CD4-positive, alpha-beta memory T cell (primary cell): ENCODE data around the gene SYNPO. TPM values are rescaled to one million over a fixed set of nuclear protein-coding genes. Genes with fewer than 3 reads are reported as not detected.

Experiments used
- CTCF ChIA-PET: fragments of 350-600 bp; sonication (Branson Sonifier 250); formaldehyde crosslinking; loops from one replicate; lab custom pipeline; 2021; ENCODE audit warnings: inconsistent platforms; ENCODE audit not compliant: partially characterized antibody; lab: Charles Lee
- POLR2A ChIA-PET: fragments of 350-600 bp; sonication (Branson Sonifier 250); formaldehyde crosslinking; loops from one replicate; lab custom pipeline; 2021; ENCODE audit not compliant: partially characterized antibody; lab: Charles Lee
- DNase-seq, 5 donors: peaks; one replicate each; pipeline versions ENCODE4 v3.0.0 to v3.0.0-alpha.2; 2020 to 2022; ENCODE audit warnings: mixed read lengths in 1 of 5
- H3K27ac ChIP-seq: one replicate; pipeline ENCODE4 v1.7.0; 2013; ENCODE audit warnings: low read depth, low read length
- H3K27me3 ChIP-seq: 2 replicates; pipeline ENCODE4 v1.7.0; 2013; ENCODE audit warnings: mild to moderate bottlenecking, low read length, moderate library complexity; ENCODE audit not compliant: insufficient read depth
- H3K36me3 ChIP-seq: 2 replicates; pipeline ENCODE4 v1.7.0; 2013; ENCODE audit warnings: mild to moderate bottlenecking, low read length, moderate library complexity; ENCODE audit not compliant: insufficient read depth
- H3K4me1 ChIP-seq: 2 replicates; pipeline ENCODE4 v1.7.0; 2013; ENCODE audit warnings: mild to moderate bottlenecking, low read length, moderate library complexity; ENCODE audit not compliant: insufficient read depth
- H3K4me3 ChIP-seq, 2 donors: one replicate each; pipeline ENCODE4 v1.7.0; 2013; ENCODE audit warnings: low read length in 2 of 2, mild to moderate bottlenecking in 1 of 2
- H3K9me3 ChIP-seq, 2 donors: one replicate each; pipeline ENCODE4 v1.7.0; 2013; ENCODE audit warnings: low read length in 2 of 2, control low read depth in 1 of 2; ENCODE audit not compliant: control insufficient read depth in 1 of 2
- H3K27ac Mint-ChIP-seq, 7 donors: one replicate each; pipeline ENCODE4 v1.8.0; 2020 to 2021; ENCODE audit warnings: mixed read lengths in 7 of 7, mild to moderate bottlenecking in 6 of 7, inconsistent platforms in 3 of 7, moderate library complexity in 3 of 7
- H3K27me3 Mint-ChIP-seq, 2 donors: one replicate each; pipeline ENCODE4 v1.8.0; 2020 to 2021; ENCODE audit warnings: mixed read lengths in 2 of 2
- H3K36me3 Mint-ChIP-seq, 2 donors: one replicate each; pipeline ENCODE4 v1.8.0; 2020 to 2021; ENCODE audit warnings: mixed read lengths in 2 of 2, inconsistent platforms in 1 of 2, mild to moderate bottlenecking in 1 of 2
- H3K4me1 Mint-ChIP-seq, 4 donors: one replicate each; pipeline ENCODE4 v1.8.0; 2020 to 2021; ENCODE audit warnings: mixed read lengths in 4 of 4, mild to moderate bottlenecking in 1 of 4
- H3K4me3 Mint-ChIP-seq, 8 donors: one replicate each; pipeline ENCODE4 v1.8.0; 2020 to 2021; ENCODE audit warnings: mixed read lengths in 8 of 8, mild to moderate bottlenecking in 7 of 8, moderate library complexity in 6 of 8, inconsistent platforms in 3 of 8
- H3K9me3 Mint-ChIP-seq, 8 donors: one replicate each; pipeline ENCODE4 v1.8.0; 2020 to 2021; ENCODE audit warnings: mixed read lengths in 8 of 8, mild to moderate bottlenecking in 5 of 8, inconsistent platforms in 3 of 8, moderate library complexity in 1 of 8
- intact Hi-C: fragments of 100-400 bp; cut with micrococcal nuclease; formaldehyde crosslinking; loops from one replicate; pipeline ENCODE4 v1.15.1; 2023
- polyA plus RNA-seq, 2 donors: library from polyadenylated mRNA; unstranded; fragments of 300-500 nt; fragmentation: Illumina TruSeq; gene quantifications; one replicate each; pipeline ENCODE4 v1.2.3, GENCODE V29; 2021
- total RNA-seq, 2 experiments: library from RNA; stranded (reverse); gene quantifications; one replicate each; pipeline ENCODE4 v1.2.3, GENCODE V29; 2021

Gene SYNPO
- total and polyA plus RNA-seq, 4 experiments from 2014 or later = 0.06 TPM; not detected in 3

DNA sequence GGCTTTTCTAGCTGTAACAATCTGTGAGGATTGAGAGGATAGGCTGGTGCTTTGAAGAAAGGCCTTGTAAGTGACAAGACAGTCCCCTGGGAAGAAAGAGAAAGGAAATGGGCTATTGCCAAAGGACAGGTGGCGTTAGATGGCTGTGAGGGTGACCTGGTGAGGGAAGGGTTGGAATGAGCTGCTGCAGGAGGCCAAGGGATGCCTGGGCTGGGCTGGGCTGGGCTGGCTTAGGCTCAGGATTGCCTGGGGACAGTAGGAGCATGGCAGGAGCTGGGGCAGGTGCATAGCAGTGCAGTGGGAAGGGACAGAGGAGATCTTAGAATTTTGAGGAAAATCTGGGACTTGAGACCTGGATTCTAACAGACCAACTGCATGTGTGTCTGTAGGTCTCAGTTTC, 10.9 kb downstream of the SYNPO start:
- CTCF ChIA-PET = no interaction called here
- H3K9me3 ChIP-seq = no peaks in the 10 kb centered on the region
- no peaks in the 10 kb centered on the region for H3K27me3 ChIP-seq
- H3K4me3 Mint-ChIP-seq = no peak overlapping the region
- H3K4me1 Mint-ChIP-seq = peaks cover 0 to 5% (median 3%) of the 10 kb centered on the region in 4 donors
- peaks cover 7% of the 10 kb centered on the region for H3K4me1 ChIP-seq
- no peaks in the 10 kb centered on the region for H3K36me3 ChIP-seq
- POLR2A ChIA-PET = no interaction called here
- no peak overlapping the region for H3K4me3 ChIP-seq
- no peaks in the 10 kb centered on the region for H3K27me3 Mint-ChIP-seq
- H3K36me3 Mint-ChIP-seq = no peaks in the 10 kb centered on the region
- intact Hi-C loops = no loop called here
- H3K9me3 Mint-ChIP-seq = no peaks in the 10 kb centered on the region
- peak overlapping the region in 2 of 7 donors; percentile 7 to 35 for H3K27ac Mint-ChIP-seq
- no peak overlapping the region for H3K27ac ChIP-seq
- DNase-seq = no peak

DNA sequence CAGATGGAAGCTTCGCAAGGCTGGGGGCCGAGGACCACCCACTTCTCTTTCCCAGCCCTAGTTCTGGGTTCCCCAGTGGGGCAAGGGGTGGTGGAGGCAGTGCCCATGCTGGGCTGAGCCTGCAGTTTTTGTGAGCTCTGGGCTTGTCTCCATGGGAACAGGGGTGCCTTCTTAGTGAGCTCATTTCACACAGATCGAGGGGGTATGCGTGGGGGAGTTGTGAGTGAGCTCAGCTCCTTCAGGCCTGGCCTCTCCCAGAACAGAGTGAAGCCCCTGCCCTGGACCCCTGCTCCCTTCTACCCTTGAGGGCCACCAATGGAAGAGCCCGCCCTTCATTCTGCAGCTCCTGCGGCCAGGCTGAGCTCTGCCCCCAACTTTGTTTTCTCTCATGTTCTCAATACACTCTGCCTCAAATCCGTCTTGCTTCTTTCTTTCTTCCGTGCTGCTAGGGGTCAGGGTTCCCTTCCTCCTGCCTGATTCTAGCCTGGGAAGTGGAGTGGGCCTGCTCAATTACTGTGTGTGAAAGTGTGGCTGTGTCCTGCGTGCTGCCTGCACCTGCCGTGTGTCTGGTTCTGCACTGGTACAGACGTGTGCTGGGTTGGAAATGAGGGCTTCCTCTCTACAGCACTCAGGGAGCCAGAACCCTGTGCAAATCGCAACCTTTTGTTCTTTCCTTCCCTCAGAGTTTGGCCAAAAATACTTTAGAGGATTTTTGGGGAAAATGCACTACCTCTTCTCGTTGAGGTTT, 11.6 kb downstream of the SYNPO start:
- Histone ChIP-seq H3K27ac (no peak overlapping the region), H3K4me1 (peaks cover 9% of the 10 kb centered on the region), H3K9me3 (no peaks in the 10 kb centered on the region), H3K36me3 (no peaks in the 10 kb centered on the region), H3K4me3 (no peak overlapping the region), H3K27me3 (no peaks in the 10 kb centered on the region)
- Mint-ChIP-seq H3K27me3 (no peaks in the 10 kb centered on the region), H3K9me3 (no peaks in the 10 kb centered on the region), H3K4me1 (peaks cover 2 to 6% (median 4%) of the 10 kb centered on the region in 4 donors), H3K36me3 (no peaks in the 10 kb centered on the region), H3K27ac (peak overlapping the region in 2 of 7 donors; percentile 7 to 45), H3K4me3 (no peak overlapping the region)
- CTCF ChIA-PET = interaction anchor here (2.2 kb wide), 1 partner anchor 48 kb away, joined by 5 read pairs; no protein-coding TSS in a partner anchor
- POLR2A ChIA-PET = no interaction called here
- intact Hi-C loops = no loop called here
- DNase-seq = no peak

- H3K4me3 Mint-ChIP-seq = no peak overlapping the region
- DNase-seq = no peak
- Histone ChIP-seq H3K36me3 (no peaks in the 10 kb centered on the region), H3K9me3 (no peaks in the 10 kb centered on the region), H3K27me3 (no peaks in the 10 kb centered on the region), H3K27ac (no peak overlapping the region), H3K4me3 (no peak overlapping the region), H3K4me1 (peaks cover 12% of the 10 kb centered on the region)
- H3K27ac Mint-ChIP-seq = peak overlapping the region in 2 of 7 donors; percentile 35 to 36
- ChIA-PET CTCF (interaction anchor here (1.6 to 2.2 kb wide), 2 partner anchors 11 to 47 kb away, joined by 5 read pairs; no protein-coding TSS in a partner anchor), POLR2A (no interaction called here)
- intact Hi-C loops = no loop called here
- no peaks in the 10 kb centered on the region for H3K36me3 Mint-ChIP-seq
- H3K27me3 Mint-ChIP-seq = no peaks in the 10 kb centered on the region
- peaks cover 3 to 12% (median 9%) of the 10 kb centered on the region in 4 donors for H3K4me1 Mint-ChIP-seq
- H3K9me3 Mint-ChIP-seq = peaks cover 0 to 2% (median 0%) of the 10 kb centered on the region in 8 donors
Measured at GRCh38 chr5:150653145-150653761, 12.8 kb downstream of the SYNPO start.

DNA sequence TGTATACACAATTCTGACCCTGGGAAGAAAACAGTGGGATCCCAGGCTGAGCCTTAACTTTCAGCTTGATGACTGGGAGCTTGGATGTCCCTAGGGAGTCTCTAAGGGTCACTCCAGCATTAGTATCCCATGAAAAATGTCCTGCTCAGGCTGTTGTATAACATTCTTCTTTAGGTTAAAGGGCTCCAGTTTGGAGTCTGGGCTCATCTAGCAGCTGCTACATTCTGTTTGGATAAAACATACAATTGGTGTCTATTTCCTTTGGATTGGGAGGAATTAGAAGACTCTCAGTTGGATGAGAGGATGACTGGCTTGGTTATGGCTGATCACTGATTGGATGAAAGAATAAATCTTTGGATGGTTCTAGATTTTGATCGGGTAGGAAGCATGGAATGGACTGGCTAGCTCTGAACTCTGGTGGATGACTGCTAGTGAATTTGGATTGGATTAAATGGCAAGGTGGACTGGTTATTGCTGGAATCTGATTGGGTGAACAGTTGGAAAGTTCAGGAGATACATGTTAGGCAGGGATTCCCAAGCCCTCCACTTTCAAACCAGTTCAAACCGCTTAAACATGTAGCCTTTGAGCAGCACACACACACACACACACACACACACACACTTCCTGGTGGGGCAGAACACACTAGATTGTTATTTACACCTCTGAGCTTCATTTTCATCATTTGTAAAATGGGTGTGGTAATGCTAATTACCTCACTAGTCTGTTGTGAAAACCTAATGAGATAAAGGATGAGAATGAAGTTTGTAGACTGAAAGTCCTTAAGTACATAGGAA, 13.5 kb downstream of the SYNPO start:
- Mint-ChIP-seq H3K36me3 (no peaks in the 10 kb centered on the region), H3K27ac (no peak overlapping the region), H3K27me3 (no peaks in the 10 kb centered on the region), H3K9me3 (peaks cover 0 to 2% (median 0%) of the 10 kb centered on the region in 8 donors), H3K4me1 (peaks cover 3 to 12% (median 9%) of the 10 kb centered on the region in 4 donors), H3K4me3 (peak overlapping the region in 1 of 8 donors; percentile 7)
- ChIA-PET CTCF (interaction anchor here (1.6 to 4.9 kb wide), 3 partner anchors 10 to 93 kb away, joined by 5 to 34 read pairs (median 5); no protein-coding TSS in a partner anchor), POLR2A (no interaction called here)
- Histone ChIP-seq H3K4me3 (no peak overlapping the region), H3K9me3 (no peaks in the 10 kb centered on the region), H3K27ac (no peak overlapping the region), H3K36me3 (no peaks in the 10 kb centered on the region), H3K4me1 (peaks cover 12% of the 10 kb centered on the region), H3K27me3 (no peaks in the 10 kb centered on the region)
- DNase-seq = no peak
- intact Hi-C loops = no loop called here

GRCh38 chr5:150655221-150655620, 14.8 kb downstream of the SYNPO start:
- Mint-ChIP-seq H3K4me1 (peaks cover 3 to 12% (median 9%) of the 10 kb centered on the region in 4 donors), H3K4me3 (peak overlapping the region in 3 of 8 donors; percentile 10 to 55 (median 15)), H3K27ac (peak overlapping the region in 1 of 7 donors; percentile 64), H3K27me3 (no peaks in the 10 kb centered on the region), H3K9me3 (peaks cover 0 to 2% (median 0%) of the 10 kb centered on the region in 8 donors), H3K36me3 (no peaks in the 10 kb centered on the region)
- CTCF ChIA-PET = interaction anchor here (1.2 to 4.9 kb wide), 5 partner anchors 95 to 205 kb away, joined by 3 to 34 read pairs (median 4); partner anchors contain the start of gene SMIM3
- Histone ChIP-seq H3K27ac (no peak overlapping the region), H3K27me3 (no peaks in the 10 kb centered on the region), H3K4me3 (no peak overlapping the region), H3K36me3 (no peaks in the 10 kb centered on the region), H3K9me3 (no peaks in the 10 kb centered on the region), H3K4me1 (peaks cover 12% of the 10 kb centered on the region)
- POLR2A ChIA-PET = no interaction called here
- DNase-seq = no peak
- intact Hi-C loops = loop anchor here (5.0 kb wide), 1 partner anchor 122 kb away; the partner anchor contains the start of gene SMIM3

DNA sequence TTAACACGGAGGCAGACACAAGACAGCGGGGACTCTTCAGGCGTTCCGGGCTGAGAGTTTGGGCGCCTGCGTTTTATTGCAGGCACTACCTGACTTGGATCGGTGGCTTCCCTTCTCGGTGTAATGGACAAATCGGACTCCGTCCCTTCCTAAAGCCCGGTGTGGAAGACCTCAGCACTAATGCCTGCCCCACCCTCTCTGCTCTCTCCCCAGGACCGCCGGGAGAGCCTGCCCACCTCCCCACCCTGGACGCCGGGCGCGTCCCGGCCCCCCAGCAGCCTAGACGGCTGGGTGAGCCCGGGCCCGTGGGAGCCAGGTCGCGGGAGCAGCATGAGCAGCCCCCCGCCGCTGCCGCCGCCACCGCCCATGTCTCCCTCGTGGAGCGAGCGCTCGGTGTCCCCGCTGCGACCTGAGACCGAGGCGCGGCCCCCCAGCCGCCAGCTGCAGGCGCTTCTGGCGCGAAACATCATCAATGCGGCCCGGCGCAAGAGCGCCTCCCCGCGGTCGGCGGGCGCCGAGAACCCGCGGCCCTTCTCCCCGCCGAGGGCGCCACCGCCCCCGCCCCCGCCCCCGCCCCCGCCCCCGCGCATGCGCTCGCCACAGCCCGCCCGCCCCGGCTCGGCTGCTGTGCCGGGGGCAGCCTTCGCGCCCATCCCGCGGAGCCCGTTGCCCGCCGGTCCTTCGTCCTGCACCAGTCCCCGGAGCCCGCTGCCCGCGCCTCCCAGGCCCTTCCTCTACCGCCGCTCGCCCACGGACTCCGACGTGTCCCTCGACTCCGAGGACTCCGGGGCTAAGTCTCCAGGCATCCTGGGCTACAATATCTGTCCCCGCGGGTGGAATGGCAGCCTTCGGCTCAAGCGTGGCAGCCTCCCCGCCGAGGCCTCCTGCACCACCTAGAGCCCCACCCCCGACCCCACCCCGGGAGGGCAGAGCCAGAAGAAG, 16.0 kb downstream of the SYNPO start:
- H3K4me1 ChIP-seq = peaks cover 12% of the 10 kb centered on the region
- H3K4me3 ChIP-seq = peak overlapping the region; percentile 17 to 56
- H3K4me1 Mint-ChIP-seq = peaks cover 3 to 12% (median 9%) of the 10 kb centered on the region in 4 donors
- intact Hi-C loops = loop anchor here (1.0 to 5.0 kb wide), 6 partner anchors 44 to 198 kb away; partner anchors contain the start of genes IRGM and SMIM3
- peak overlapping the region; percentile 28 for H3K27ac ChIP-seq
- ChIA-PET CTCF (interaction anchor here (0.6 to 4.9 kb wide), 7 partner anchors 44 to 206 kb away, joined by 3 to 34 read pairs (median 4); partner anchors contain the start of genes RBM22 and SMIM3), POLR2A (interaction anchor here (0.7 to 1.9 kb wide), 3 partner anchors 15 to 127 kb away, joined by 3 to 8 read pairs (median 3); partner anchors contain the start of gene RBM22)
- peak overlapping the region in 6 of 7 donors; percentile 11 to 88 (median 70) for H3K27ac Mint-ChIP-seq
- peak overlapping the region; percentile 81 to 92 (median 83) for H3K4me3 Mint-ChIP-seq
- H3K36me3 Mint-ChIP-seq = no peaks in the 10 kb centered on the region
- H3K36me3 ChIP-seq = no peaks in the 10 kb centered on the region
- no peaks in the 10 kb centered on the region for H3K9me3 ChIP-seq
- peak; percentile 76 to 85 (median 84) for DNase-seq
- H3K27me3 ChIP-seq = no peaks in the 10 kb centered on the region
- H3K9me3 Mint-ChIP-seq = peaks cover 0 to 2% (median 0%) of the 10 kb centered on the region in 8 donors
- H3K27me3 Mint-ChIP-seq = no peaks in the 10 kb centered on the region
